ENCODE results near the gene BRAT1.

The BRAT1 gene

DNA sequence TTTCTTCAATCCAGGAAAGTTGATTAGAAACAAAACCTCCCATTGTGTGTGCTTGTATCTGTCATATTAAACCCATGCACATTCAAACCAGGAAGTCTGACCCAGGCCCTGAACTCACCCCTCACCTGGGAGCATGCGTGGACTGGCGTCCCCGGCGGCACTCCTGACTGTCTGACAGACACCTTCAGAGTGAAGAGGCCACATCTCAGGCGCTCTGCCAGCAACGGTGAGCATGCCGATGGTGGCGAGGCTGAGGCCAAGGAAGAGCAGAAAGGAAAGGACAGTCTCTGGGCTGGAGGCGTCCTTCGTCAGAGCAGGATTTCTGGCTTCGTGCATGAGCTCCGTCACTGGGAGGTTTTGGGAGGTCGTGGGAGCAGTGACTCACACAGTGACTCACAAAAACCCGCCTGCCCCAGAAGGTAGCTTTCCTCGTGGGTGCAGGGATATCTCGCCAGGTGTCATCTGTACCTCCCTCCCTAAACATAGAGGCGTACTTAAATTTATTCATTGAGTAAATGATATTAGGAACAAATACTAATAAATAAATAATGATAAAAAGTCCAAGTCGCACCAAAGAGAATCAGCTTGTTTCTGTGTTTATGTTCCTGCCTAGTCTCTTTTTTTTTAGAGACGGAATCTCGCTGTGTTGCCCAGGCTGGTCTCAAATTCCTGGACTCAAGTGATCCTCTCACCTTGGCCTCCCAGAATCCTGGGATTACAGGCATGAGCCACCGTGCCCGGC, 16.9 kb upstream of the BRAT1 start:
- TF ChIP-seq, protein P1, sequence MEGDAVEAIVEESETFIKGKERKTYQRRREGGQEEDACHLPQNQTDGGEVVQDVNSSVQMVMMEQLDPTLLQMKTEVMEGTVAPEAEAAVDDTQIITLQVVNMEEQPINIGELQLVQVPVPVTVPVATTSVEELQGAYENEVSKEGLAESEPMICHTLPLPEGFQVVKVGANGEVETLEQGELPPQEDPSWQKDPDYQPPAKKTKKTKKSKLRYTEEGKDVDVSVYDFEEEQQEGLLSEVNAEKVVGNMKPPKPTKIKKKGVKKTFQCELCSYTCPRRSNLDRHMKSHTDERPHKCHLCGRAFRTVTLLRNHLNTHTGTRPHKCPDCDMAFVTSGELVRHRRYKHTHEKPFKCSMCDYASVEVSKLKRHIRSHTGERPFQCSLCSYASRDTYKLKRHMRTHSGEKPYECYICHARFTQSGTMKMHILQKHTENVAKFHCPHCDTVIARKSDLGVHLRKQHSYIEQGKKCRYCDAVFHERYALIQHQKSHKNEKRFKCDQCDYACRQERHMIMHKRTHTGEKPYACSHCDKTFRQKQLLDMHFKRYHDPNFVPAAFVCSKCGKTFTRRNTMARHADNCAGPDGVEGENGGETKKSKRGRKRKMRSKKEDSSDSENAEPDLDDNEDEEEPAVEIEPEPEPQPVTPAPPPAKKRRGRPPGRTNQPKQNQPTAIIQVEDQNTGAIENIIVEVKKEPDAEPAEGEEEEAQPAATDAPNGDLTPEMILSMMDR (IDR thresholded peaks at IDR 0.05; ENCODE audit: insufficient read depth, low read length, missing control alignments): no peak
- ChIA-PET POLR2A (no interaction called here), CTCF (interaction anchor here (1.0 to 2.5 kb wide), 7 partner anchors 9 to 138 kb away, joined by 3 to 6 read pairs (median 3); no protein-coding TSS in a partner anchor)
- no peak overlapping the region for H3K4me3 ChIP-seq (ENCODE audit: low read depth, low read length)
- DNase-seq (ENCODE audit: low read depth, low spot score): no peak

DNA sequence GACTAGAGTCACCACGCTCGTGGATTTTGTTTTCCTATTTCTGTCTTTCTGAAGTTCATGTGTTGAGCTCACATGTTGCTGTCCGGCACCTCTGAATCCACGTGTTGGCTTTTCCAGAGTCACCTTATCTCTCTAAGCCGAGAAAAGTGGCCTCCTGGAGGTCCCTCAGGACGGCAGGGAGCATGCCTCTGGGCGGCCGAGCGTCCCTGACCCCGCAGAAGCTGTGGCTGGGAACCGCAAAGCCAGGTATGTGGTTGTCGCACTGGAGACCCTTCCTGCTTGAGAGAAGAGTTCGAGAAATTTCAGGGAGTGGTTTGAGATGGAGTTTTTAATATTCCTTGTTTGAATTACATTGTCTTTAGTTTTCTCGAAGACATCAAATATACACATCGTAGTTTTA, 16.1 kb upstream of the BRAT1 start:
- no peak for DNase-seq (ENCODE audit: low read depth, low spot score)
- CTCF ChIA-PET: interaction anchor here (0.9 to 2.5 kb wide), 6 partner anchors 8 to 121 kb away, joined by 3 to 6 read pairs (median 4); no protein-coding TSS in a partner anchor
- no peak overlapping the region for H3K4me3 ChIP-seq (ENCODE audit: low read depth, low read length)
- TF ChIP-seq, protein P1 (IDR thresholded peaks at IDR 0.05; ENCODE audit: insufficient read depth, low read length, missing control alignments): no peak
- POLR2A ChIA-PET: no interaction called here

DNA sequence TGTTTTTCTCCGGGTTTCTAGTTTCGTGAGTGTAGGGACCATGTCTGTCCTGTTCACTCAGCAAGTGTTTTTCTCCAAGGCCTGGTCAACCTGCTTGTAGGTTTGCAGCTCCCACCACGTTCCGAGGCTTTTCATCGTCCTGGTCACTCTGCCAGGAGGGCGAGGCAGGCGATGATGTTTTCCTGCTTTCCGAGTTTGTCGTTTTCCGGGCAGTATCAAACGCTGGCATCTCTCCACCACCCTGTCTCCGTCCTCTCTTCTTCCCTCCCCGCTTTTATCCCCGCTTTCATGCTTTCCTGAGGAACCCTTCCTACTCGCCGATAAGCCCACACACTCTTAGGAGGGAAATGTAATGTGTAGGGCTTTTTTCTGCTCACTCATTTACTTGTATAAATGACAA, 14.7 kb upstream of the BRAT1 start:
- POLR2A ChIA-PET: no interaction called here
- CTCF ChIA-PET: no interaction called here

DNA sequence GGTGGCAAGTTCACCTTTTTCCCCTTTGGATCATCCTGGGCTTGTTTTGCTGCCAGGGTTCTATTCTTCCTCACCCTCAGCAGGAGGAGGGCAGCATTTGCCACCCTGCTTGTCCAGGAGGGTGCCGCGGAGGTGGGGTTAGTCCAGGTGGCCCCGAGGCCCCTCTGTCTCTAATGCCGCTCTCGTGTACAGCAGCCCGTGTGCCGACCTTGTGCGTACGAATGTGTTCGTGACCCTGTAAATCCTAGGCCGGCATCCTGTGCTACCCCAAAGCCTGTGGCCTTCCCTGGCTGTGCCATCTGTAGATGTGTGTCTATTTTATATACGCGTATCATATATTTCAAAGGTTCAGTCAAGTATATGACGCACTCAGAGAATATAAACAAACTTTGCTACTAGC, 14.1 kb upstream of the BRAT1 start:
- DNase-seq (ENCODE audit: low read depth, low spot score): no peak
- H3K4me3 ChIP-seq (ENCODE audit: low read depth, low read length): no peak overlapping the region
- POLR2A ChIA-PET: no interaction called here
- CTCF ChIA-PET: interaction anchor here (2.5 to 3.9 kb wide), 2 partner anchors 118 to 141 kb away, joined by 16 to 21 read pairs; no protein-coding TSS in a partner anchor
- TF ChIP-seq, protein P1 (IDR thresholded peaks at IDR 0.05; ENCODE audit: insufficient read depth, low read length, missing control alignments): no peak

More for the DNA sequence above, 14.7 kb upstream of the BRAT1 start:
- H3K4me3 ChIP-seq (ENCODE audit: low read depth, low read length): no peak overlapping the region
- no peak for DNase-seq (ENCODE audit: low read depth, low spot score)
- TF ChIP-seq, protein P1 (IDR thresholded peaks at IDR 0.05; ENCODE audit: insufficient read depth, low read length, missing control alignments): no peak

DNA sequence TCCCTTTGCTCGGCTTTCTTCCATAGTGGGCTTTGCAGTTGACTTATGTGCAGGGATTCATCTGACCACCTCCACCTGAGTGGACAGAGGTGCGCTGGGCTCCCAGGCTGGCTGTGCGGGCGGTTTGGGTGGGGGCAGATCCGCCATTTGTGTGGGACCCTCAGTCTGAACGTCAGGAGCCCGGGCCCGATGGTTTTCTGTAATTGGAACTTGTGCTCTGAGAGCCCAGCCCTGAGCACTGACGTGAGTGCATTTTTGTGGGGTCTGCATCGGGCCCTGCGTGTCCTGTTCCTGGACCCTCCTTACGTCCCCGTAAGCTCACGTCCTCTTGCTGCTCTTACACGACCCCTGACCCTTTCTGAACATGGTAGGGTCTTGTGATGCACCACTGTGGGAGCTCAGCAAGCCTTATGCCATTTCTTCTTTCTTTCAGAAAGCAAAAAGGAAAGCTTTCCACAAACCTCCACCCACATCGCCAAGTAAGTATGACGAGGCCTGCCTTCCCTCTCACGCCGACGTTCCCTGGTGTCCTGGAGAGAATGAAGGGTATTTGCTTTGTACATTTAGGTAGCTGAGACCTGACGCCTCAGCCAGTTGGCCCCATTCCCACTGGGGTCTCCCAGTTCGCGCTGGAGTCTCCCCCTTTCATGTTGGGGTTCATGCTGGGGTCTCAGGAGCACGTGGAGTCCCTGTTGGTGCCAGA, 13.3 kb upstream of the BRAT1 start:
- no peak for DNase-seq (ENCODE audit: low read depth, low spot score)
- CTCF ChIA-PET: interaction anchor here (0.6 to 3.9 kb wide), 10 partner anchors 17 to 142 kb away, joined by 3 to 68 read pairs (median 4); no protein-coding TSS in a partner anchor
- no peak overlapping the region for H3K4me3 ChIP-seq (ENCODE audit: low read depth, low read length)
- POLR2A ChIA-PET: no interaction called here
- TF ChIP-seq, protein P1 (IDR thresholded peaks at IDR 0.05; ENCODE audit: insufficient read depth, low read length, missing control alignments): no peak

DNA sequence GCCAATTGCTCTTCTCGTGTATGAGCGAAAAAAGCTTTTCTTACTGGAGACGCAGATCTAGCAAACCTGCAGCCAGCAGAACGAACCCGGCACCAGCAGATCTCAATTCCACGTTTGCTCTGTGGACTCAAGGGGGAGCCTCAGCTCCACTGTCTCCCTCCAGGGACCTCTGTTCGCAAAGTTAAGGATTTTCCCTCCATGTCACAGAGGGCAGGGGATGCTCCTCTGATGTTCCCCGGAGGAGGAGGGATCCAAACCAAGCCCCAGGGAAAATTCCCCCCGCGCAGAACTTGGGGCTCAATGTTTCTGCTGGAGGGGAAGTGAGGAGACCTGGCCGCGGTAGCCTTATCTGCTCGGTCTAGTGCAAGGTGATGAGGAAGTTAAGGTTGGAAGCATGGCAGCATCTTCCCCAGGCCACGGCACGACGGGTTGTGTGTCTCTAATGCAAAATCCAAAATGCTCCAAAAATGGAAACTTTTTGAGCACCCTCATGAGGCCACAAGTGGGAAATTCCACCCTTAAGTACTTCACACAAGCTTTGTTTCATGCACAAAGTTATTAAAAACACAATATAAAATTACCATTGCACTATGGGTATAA, 12.5 kb upstream of the BRAT1 start:
- TF ChIP-seq, protein P1 (IDR thresholded peaks at IDR 0.05; ENCODE audit: insufficient read depth, low read length, missing control alignments): peak; percentile 77
- no peak overlapping the region for H3K4me3 ChIP-seq (ENCODE audit: low read depth, low read length)
- CTCF ChIA-PET: interaction anchor here (0.8 to 3.9 kb wide), 30 partner anchors 8 to 430 kb away, joined by 3 to 68 read pairs (median 4); partner anchors contain the start of gene IQCE
- DNase-seq (ENCODE audit: low read depth, low spot score): no peak
- POLR2A ChIA-PET: interaction anchor here (0.8 kb wide), 1 partner anchor 50 kb away, joined by 4 read pairs; no protein-coding TSS in a partner anchor

All from AG04449 (cell line).